M059J (cell line): ENCODE results near the gene ITGB3BP. TPM values are rescaled to one million over a fixed set of nuclear protein-coding genes. Genes with fewer than 3 reads are reported as not detected.
"Not testable (repeated sequence)": the region's sequence is repeated elsewhere in the genome, so short reads cannot be mapped to it uniquely, and the experiment has no call there.

ENCODE experiments used
- DNase-seq: peaks from one replicate; pipeline ENCODE4 v3.0.0-alpha.2; 2012; ENCODE audit warnings: low read depth
- total RNA-seq: library from RNA; depleted of rRNA; stranded (reverse); fragments of >200 nt; shearing (Covaris generic); gene quantifications from 2 replicates; pipeline ENCODE4 v1.2.3, GENCODE V29; 2014

Gene ITGB3BP
- total RNA-seq, 1 experiment from 2014 or later = 69.4 TPM

GRCh38 chr1:63506782-63507181, 16.2 kb downstream of the ITGB3BP start:
- no peak for DNase-seq

GRCh38 chr1:63501256-63501655, 21.8 kb downstream of the ITGB3BP start:
- DNase-seq = no peak

GRCh38 chr1:63498106-63498505, 24.9 kb downstream of the ITGB3BP start:
- DNase-seq = no peak

- DNase-seq = no peak
These were observed 25.4 kb downstream of the ITGB3BP start for GRCh38 chr1:63497577-63497976.

GRCh38 chr1:63487336-63488065, 35.5 kb downstream of the ITGB3BP start:
- peak; percentile 65 for DNase-seq

GRCh38 chr1:63486629-63487028, 36.4 kb downstream of the ITGB3BP start:
- DNase-seq = no peak

GRCh38 chr1:63480057-63480456, 43.0 kb downstream of the ITGB3BP start:
- no peak for DNase-seq

GRCh38 chr1:63475761-63476160, 47.3 kb downstream of the ITGB3BP start:
- peak; percentile 17 for DNase-seq

GRCh38 chr1:63468683-63469082, 54.3 kb downstream of the ITGB3BP start:
- not testable (repeated sequence) for DNase-seq

- no peak for DNase-seq
These were observed 56.3 kb downstream of the ITGB3BP start for GRCh38 chr1:63466759-63467158.

- DNase-seq = no peak
These were observed 56.8 kb downstream of the ITGB3BP start for GRCh38 chr1:63466181-63466580.

- no peak for DNase-seq
These were observed 59.8 kb downstream of the ITGB3BP start for GRCh38 chr1:63463248-63463647.

GRCh38 chr1:63461661-63462230, 61.3 kb downstream of the ITGB3BP start:
- no peak for DNase-seq

GRCh38 chr1:63458750-63459149, 64.3 kb downstream of the ITGB3BP start:
- no peak for DNase-seq

- DNase-seq = peak; percentile 22
These were observed 68.8 kb downstream of the ITGB3BP start for GRCh38 chr1:63454269-63454668.

- DNase-seq = no peak
These were observed 69.8 kb downstream of the ITGB3BP start for GRCh38 chr1:63453232-63453631.

GRCh38 chr1:63450416-63450815, 72.6 kb downstream of the ITGB3BP start:
- no peak for DNase-seq

- DNase-seq = no peak
These were observed 74.2 kb downstream of the ITGB3BP start for GRCh38 chr1:63448731-63449246.

- DNase-seq = peak; percentile 42
These were observed 80.9 kb downstream of the ITGB3BP start for GRCh38 chr1:63442141-63442475.

- DNase-seq = no peak
These were observed 87.9 kb downstream of the ITGB3BP start for GRCh38 chr1:63435161-63435560.

GRCh38 chr1:63429281-63429680, 93.7 kb downstream of the ITGB3BP start:
- no peak for DNase-seq

GRCh38 chr1:63428815-63429214, 94.2 kb downstream of the ITGB3BP start:
- DNase-seq = no peak

- no peak for DNase-seq
These were observed 99.4 kb downstream of the ITGB3BP start for GRCh38 chr1:63423649-63424048.

- not testable (repeated sequence) for DNase-seq
These were observed 102.3 kb downstream of the ITGB3BP start for GRCh38 chr1:63420746-63421145.
